HEK293 (cell line): ENCODE results near the gene ZFHX2.

Experiments
- CTCF ChIP-seq: fragments of 450-650 bp; formaldehyde crosslinking; IDR thresholded peaks from 2 replicates; pipeline ENCODE4 v1.5.1; 2016; ENCODE audit warnings: missing biosample characterization, missing genetic modification characterization
- GLIS2 ChIP-seq: fragments of 450-650 bp; formaldehyde crosslinking; IDR thresholded peaks from 2 replicates; pipeline ENCODE4 v1.5.1; 2016; ENCODE audit warnings: missing biosample characterization, missing genetic modification characterization
- INSM2 ChIP-seq: fragments of 450-650 bp; formaldehyde crosslinking; IDR thresholded peaks from 2 replicates; pipeline ENCODE4 v1.5.1; 2016; ENCODE audit warnings: missing biosample characterization, missing genetic modification characterization
- KLF8 ChIP-seq: fragments of 450-650 bp; formaldehyde crosslinking; IDR thresholded peaks from 2 replicates; pipeline ENCODE4 v1.5.1; 2016; ENCODE audit warnings: missing biosample characterization, missing genetic modification characterization
- MEIS1 ChIP-seq: sonication (generic); formaldehyde crosslinking; IDR thresholded peaks from 2 replicates; pipeline ENCODE4 v1.8.1; 2022; ENCODE audit warnings: missing genetic modification reagents, mild to moderate bottlenecking, borderline replicate concordance
- MZF1 ChIP-seq: fragments of 450-650 bp; formaldehyde crosslinking; IDR thresholded peaks from 2 replicates; pipeline ENCODE4 v1.5.1; 2017; ENCODE audit warnings: missing biosample characterization, missing genetic modification characterization, borderline replicate concordance
- OSR2 ChIP-seq: fragments of 450-650 bp; formaldehyde crosslinking; IDR thresholded peaks from 2 replicates; pipeline ENCODE4 v1.5.1; 2016; ENCODE audit warnings: missing biosample characterization, missing genetic modification characterization
- PRDM2 ChIP-seq: fragments of 450-650 bp; formaldehyde crosslinking; IDR thresholded peaks from 2 replicates; pipeline ENCODE4 v1.5.1; 2016; ENCODE audit warnings: missing biosample characterization, missing genetic modification characterization, borderline replicate concordance
- SCRT1 ChIP-seq: fragments of 450-650 bp; formaldehyde crosslinking; IDR thresholded peaks from 2 replicates; pipeline ENCODE4 v1.5.1; 2016; ENCODE audit warnings: missing biosample characterization, missing genetic modification characterization, borderline replicate concordance
- YY2 ChIP-seq: fragments of 450-650 bp; formaldehyde crosslinking; IDR thresholded peaks from 2 replicates; pipeline ENCODE4 v1.5.1; 2016; ENCODE audit warnings: missing biosample characterization, missing genetic modification characterization
- ZBTB11 ChIP-seq: fragments of 450-650 bp; formaldehyde crosslinking; conservative IDR thresholded peaks from 2 replicates; pipeline ENCODE4 v1.5.1; 2016; ENCODE audit warnings: low read depth, missing biosample characterization, missing genetic modification characterization
- ZBTB49 ChIP-seq: fragments of 450-650 bp; formaldehyde crosslinking; IDR thresholded peaks from 2 replicates; pipeline ENCODE4 v1.5.1; 2016; ENCODE audit warnings: missing biosample characterization, missing genetic modification characterization, low read depth
- ZBTB8A ChIP-seq: fragments of 450-650 bp; formaldehyde crosslinking; IDR thresholded peaks from 2 replicates; pipeline ENCODE4 v1.5.1; 2016; ENCODE audit warnings: missing biosample characterization, missing genetic modification characterization
- ZEB2 ChIP-seq: fragments of 450-650 bp; formaldehyde crosslinking; IDR thresholded peaks from 2 replicates; pipeline ENCODE4 v1.5.1; 2016; ENCODE audit warnings: missing biosample characterization, missing genetic modification characterization
- ZIC2 ChIP-seq: fragments of 450-650 bp; formaldehyde crosslinking; IDR thresholded peaks from 2 replicates; pipeline ENCODE4 v1.5.1; 2016; ENCODE audit warnings: missing biosample characterization, missing genetic modification characterization
- ZNF292 ChIP-seq: fragments of 450-650 bp; formaldehyde crosslinking; IDR thresholded peaks from 2 replicates; pipeline ENCODE4 v1.5.1; 2016; ENCODE audit warnings: low read depth, missing biosample characterization, missing genetic modification characterization, borderline replicate concordance
- ZNF341 ChIP-seq: fragments of 450-650 bp; formaldehyde crosslinking; IDR thresholded peaks from 2 replicates; pipeline ENCODE4; 2016; ENCODE audit warnings: low read depth, missing biosample characterization, missing genetic modification characterization
- ZNF366 ChIP-seq: fragments of 450-650 bp; formaldehyde crosslinking; conservative IDR thresholded peaks from 2 replicates; pipeline ENCODE4 v1.5.1; 2016; ENCODE audit warnings: missing biosample characterization, missing genetic modification characterization
- ZNF501 ChIP-seq: fragments of 450-650 bp; formaldehyde crosslinking; IDR thresholded peaks from 2 replicates; pipeline ENCODE4 v1.5.1; 2016; ENCODE audit warnings: missing biosample characterization, missing genetic modification characterization
- ZNF561 ChIP-seq: fragments of 450-650 bp; IDR thresholded peaks from 2 replicates; pipeline ENCODE4 v1.5.1; 2018; ENCODE audit warnings: missing biosample characterization, missing genetic modification characterization, borderline replicate concordance
- ZNF777 ChIP-seq: fragments of 450-650 bp; formaldehyde crosslinking; IDR thresholded peaks from 2 replicates; pipeline ENCODE4 v1.5.1; 2017; ENCODE audit warnings: missing biosample characterization, missing genetic modification characterization, borderline replicate concordance
- ZNF791 ChIP-seq: fragments of 450-650 bp; formaldehyde crosslinking; IDR thresholded peaks from 2 replicates; pipeline ENCODE4 v1.5.1; 2016; ENCODE audit warnings: missing biosample characterization, missing genetic modification characterization
- ZSCAN30 ChIP-seq: fragments of 450-650 bp; IDR thresholded peaks from 2 replicates; pipeline ENCODE4 v1.5.1; 2018; ENCODE audit warnings: missing biosample characterization, mild to moderate bottlenecking, missing genetic modification characterization, moderate library complexity
- ZXDB ChIP-seq: fragments of 450-650 bp; formaldehyde crosslinking; IDR thresholded peaks from 2 replicates; pipeline ENCODE4 v1.5.1; 2016; ENCODE audit warnings: missing biosample characterization, missing genetic modification characterization

Gene ZFHX2

GRCh38 chr14:23567186-23568020, 15.8 kb upstream of the ZFHX2 start, which contains the start of gene AP1G2 (continued):
- TF ChIP-seq PRDM2 (tag by site-specific recombination) (no peak), ZEB2 (tag by site-specific recombination) (peak; percentile 98), ZNF501 (tag by site-specific recombination) (no peak), YY2 (tag by site-specific recombination) (no peak), ZNF791 (no peak), SCRT1 (tag by site-specific recombination) (no peak), ZNF341 (peak; percentile 97), OSR2 (tag by site-specific recombination) (peak; percentile 25; the same call in 1 of the 2 replicates), MEIS1 (CRISPR knock-in tag) (no peak), GLIS2 (peak; percentile 99), ZNF366 (tag by site-specific recombination) (peak; percentile 84), ZNF777 (no peak), KLF8 (tag by site-specific recombination) (peak; percentile 96), ZXDB (tag by site-specific recombination) (peak; percentile 100), ZBTB11 (peak; percentile 68), INSM2 (tag by site-specific recombination) (no peak), CTCF (tag by site-specific recombination) (peak; percentile 28; the same call in 1 of the 2 replicates), ZNF561 (tag by site-specific recombination) (peak; percentile 24; the same call in 1 of the 2 replicates), ZNF292 (tag by site-specific recombination) (no peak), ZSCAN30 (tag by site-specific recombination) (0 out of 2 replicates have a peak, but pooled peaks have one; percentile 15), ZBTB8A (peak; percentile 61; the same call in 1 of the 2 replicates), MZF1 (tag by site-specific recombination) (no peak), ZBTB49 (tag by site-specific recombination) (no peak), ZIC2 (tag by site-specific recombination) (peak; percentile 97)
